Measurements from ENCODE around the gene NCKAP1.

DNA sequence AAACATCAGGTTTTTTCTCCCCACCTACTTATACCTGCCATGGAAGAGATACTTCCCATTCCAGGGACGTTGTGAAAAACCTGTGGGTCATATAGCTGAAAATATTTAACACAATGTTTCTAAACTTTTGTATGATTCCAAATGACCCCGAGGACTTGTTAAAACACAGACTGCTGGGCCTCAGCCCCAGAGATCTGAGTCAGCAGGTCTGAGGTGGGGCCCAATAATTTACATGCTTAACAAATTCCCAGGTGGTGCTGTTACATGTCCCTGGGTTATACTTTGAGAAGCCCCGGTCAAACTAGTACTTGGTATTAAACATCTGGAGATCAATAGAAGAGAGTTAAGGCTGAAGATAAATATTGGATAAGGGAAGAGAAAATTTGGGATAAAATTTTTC is 100.4 kb downstream of the NCKAP1 start:
- TF ChIP-seq, protein P1, sequence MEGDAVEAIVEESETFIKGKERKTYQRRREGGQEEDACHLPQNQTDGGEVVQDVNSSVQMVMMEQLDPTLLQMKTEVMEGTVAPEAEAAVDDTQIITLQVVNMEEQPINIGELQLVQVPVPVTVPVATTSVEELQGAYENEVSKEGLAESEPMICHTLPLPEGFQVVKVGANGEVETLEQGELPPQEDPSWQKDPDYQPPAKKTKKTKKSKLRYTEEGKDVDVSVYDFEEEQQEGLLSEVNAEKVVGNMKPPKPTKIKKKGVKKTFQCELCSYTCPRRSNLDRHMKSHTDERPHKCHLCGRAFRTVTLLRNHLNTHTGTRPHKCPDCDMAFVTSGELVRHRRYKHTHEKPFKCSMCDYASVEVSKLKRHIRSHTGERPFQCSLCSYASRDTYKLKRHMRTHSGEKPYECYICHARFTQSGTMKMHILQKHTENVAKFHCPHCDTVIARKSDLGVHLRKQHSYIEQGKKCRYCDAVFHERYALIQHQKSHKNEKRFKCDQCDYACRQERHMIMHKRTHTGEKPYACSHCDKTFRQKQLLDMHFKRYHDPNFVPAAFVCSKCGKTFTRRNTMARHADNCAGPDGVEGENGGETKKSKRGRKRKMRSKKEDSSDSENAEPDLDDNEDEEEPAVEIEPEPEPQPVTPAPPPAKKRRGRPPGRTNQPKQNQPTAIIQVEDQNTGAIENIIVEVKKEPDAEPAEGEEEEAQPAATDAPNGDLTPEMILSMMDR (IDR thresholded peaks at IDR 0.05; ENCODE audit: low read depth, low read length): no peak
- TF ChIP-seq POLR2A (IDR thresholded peaks at IDR 0.05; ENCODE audit: extremely low read depth, insufficient read length): no peak
- TF ChIP-seq, protein P2, sequence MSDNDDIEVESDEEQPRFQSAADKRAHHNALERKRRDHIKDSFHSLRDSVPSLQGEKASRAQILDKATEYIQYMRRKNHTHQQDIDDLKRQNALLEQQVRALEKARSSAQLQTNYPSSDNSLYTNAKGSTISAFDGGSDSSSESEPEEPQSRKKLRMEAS (IDR thresholded peaks at IDR 0.05; ENCODE audit: low read depth, low read length): no peak
- no peak for TF ChIP-seq MYC (IDR thresholded peaks at IDR 0.05; ENCODE audit: low read depth, low read length)
